Vagina (tissue), 2 donors: ENCODE measurements around the gene CUL4A.

Experiments used
- CTCF ChIP-seq, 3 experiments: fragments of 450-650 bp in 2 of 3; fragments of 200-600 bp in 1 of 3; sonication (generic) in 1 of 3; IDR thresholded peaks; one replicate each; pipeline ENCODE4 v1.5.1; 2017 to 2019; ENCODE audit warnings: antibody characterized with exemption in 3 of 3, mild to moderate bottlenecking in 2 of 3, moderate library complexity in 2 of 3
- POLR2A ChIP-seq, 2 donors: fragments of 450-650 bp; IDR thresholded peaks; one replicate each; pipeline ENCODE4 v1.6.1; 2017; ENCODE audit warnings: antibody characterized with exemption in 2 of 2, mild to moderate bottlenecking in 2 of 2, moderate library complexity in 2 of 2

- no peak for TF ChIP-seq CTCF (IDR thresholded peaks at IDR 0.05)
- no peak for TF ChIP-seq POLR2A (IDR thresholded peaks at IDR 0.05)
These were observed 23.7 kb downstream of the CUL4A start for GRCh38 chr13:113233101-113233500.
